ENCODE results near the gene CISD2. TPM values are rescaled to one million over a fixed set of nuclear protein-coding genes. Genes with fewer than 3 reads are reported as not detected.
"Not testable (repeated sequence)": the region's sequence is repeated elsewhere in the genome, so short reads cannot be mapped to it uniquely, and the experiment has no call there.

CISD2 gene
- total and polyA plus RNA-seq, 2 experiments from 2014 or later = 34.1 to 102 TPM

GRCh38 chr4:102883278-102883677, 14.5 kb downstream of the CISD2 start:
- Histone ChIP-seq H3K27ac (ENCODE audit: low read depth) (no peak overlapping the region; the same call in 1 of the 2 replicates), H3K79me2 (replicated peaks; ENCODE audit: insufficient read depth) (peaks cover 54% of the 10 kb centered on the region), H3K27me3 (ENCODE audit: insufficient read depth) (no peaks in the 10 kb centered on the region), H3K4me3 (no peak overlapping the region), H4K20me1 (replicated peaks; ENCODE audit: insufficient read depth) (peaks cover 7% of the 10 kb centered on the region; the same call in 1 of the 2 replicates), H2AFZ (no peak overlapping the region), H3K9me2 (ENCODE audit: insufficient read depth) (no peaks in the 10 kb centered on the region), H3K36me3 (ENCODE audit: insufficient read depth) (no peaks in the 10 kb centered on the region; the same call in 1 of the 2 replicates), H3F3A (replicated peaks; ENCODE audit: low read depth) (no peaks in the 10 kb centered on the region), H3K4me1 (ENCODE audit: insufficient read depth) (peaks cover 13% of the 10 kb centered on the region), H3K4me2 (no peak overlapping the region)
- H3K4me1 Mint-ChIP-seq = peaks cover 16% of the 10 kb centered on the region; the same call in 2 of the 3 replicates
- H3K27ac Mint-ChIP-seq = no peak overlapping the region
- H3K27me3 Mint-ChIP-seq (ENCODE audit: insufficient read depth, low read depth, poor library complexity) = peaks cover 4% of the 10 kb centered on the region
- H3K9me3 Mint-ChIP-seq = peaks cover 4% of the 10 kb centered on the region
- ATAC-seq (no peak), DNase-seq (ENCODE audit: low spot score) (no peak)
- H3K4me3 Mint-ChIP-seq = no peak overlapping the region
- H3K36me3 Mint-ChIP-seq (ENCODE audit: low read depth) = peaks cover 18% of the 10 kb centered on the region
- TF ChIP-seq ETS1 (IDR thresholded peaks at IDR 0.05) (no peak), REST (IDR thresholded peaks at IDR 0.05; ENCODE audit: unreplicated experiment) (no peak), NANOG (IDR thresholded peaks at IDR 0.05; ENCODE audit: borderline replicate concordance) (no peak), STAT1 (IDR thresholded peaks at IDR 0.05; ENCODE audit: unreplicated experiment) (no peak), JUNB (IDR thresholded peaks at IDR 0.05; ENCODE audit: unreplicated experiment) (no peak), CTCF (conservative IDR thresholded peaks at IDR 0.05; ENCODE audit: low read depth in 2 of 2) (no peak), ZNF114 (CRISPR knock-in tag; IDR thresholded peaks at IDR 0.05) (no peak), ZNF462 (CRISPR knock-in tag; IDR thresholded peaks at IDR 0.05) (no peak), ZNF331 (CRISPR knock-in tag; IDR thresholded peaks at IDR 0.05; ENCODE audit: low read depth) (no peak)

GRCh38 chr4:102888570-102888969, 19.8 kb downstream of the CISD2 start:
- not testable (repeated sequence) for H3K4me2 ChIP-seq; H3K79me2 ChIP-seq (replicated peaks; ENCODE audit: insufficient read depth); H3K9me2 ChIP-seq (ENCODE audit: insufficient read depth); H3K27ac ChIP-seq (ENCODE audit: low read depth); H3K4me3 Mint-ChIP-seq; H3K36me3 Mint-ChIP-seq (ENCODE audit: low read depth); H3K27me3 Mint-ChIP-seq (ENCODE audit: insufficient read depth, low read depth, poor library complexity); H3K9me3 Mint-ChIP-seq; H3K36me3 ChIP-seq (ENCODE audit: insufficient read depth); H3K27ac Mint-ChIP-seq; H3K4me3 ChIP-seq; H2AFZ ChIP-seq; H4K20me1 ChIP-seq (replicated peaks; ENCODE audit: insufficient read depth); H3K4me1 ChIP-seq (ENCODE audit: insufficient read depth); H3K27me3 ChIP-seq (ENCODE audit: insufficient read depth); H3F3A ChIP-seq (replicated peaks; ENCODE audit: low read depth)
- peak; percentile 33 for DNase-seq (ENCODE audit: low spot score)
- ATAC-seq = peak; percentile 72
- peaks cover 20% of the 10 kb centered on the region; the same call in 2 of the 3 replicates for H3K4me1 Mint-ChIP-seq
